HEK293T (cell line): Measurements from ENCODE around the gene WASHC2C.
"Not testable (repeated sequence)": the region's sequence is repeated elsewhere in the genome, so short reads cannot be mapped to it uniquely, and the experiment has no call there.

ENCODE experiments used
- CTBP1 ChIP-seq: fragments of 450-650 bp; IDR thresholded peaks from 2 replicates; pipeline ENCODE4 v1.6.1; 2016; ENCODE audit warnings: borderline replicate concordance
- FOXK2 ChIP-seq: fragments of 450-650 bp; IDR thresholded peaks from 2 replicates; pipeline ENCODE4 v1.6.1; 2016; ENCODE audit warnings: mild to moderate bottlenecking

- TF ChIP-seq FOXK2, CTBP1: not testable (repeated sequence)
Measured at GRCh38 chr10:45814146-45814545, 87.1 kb downstream of the WASHC2C start.
